HCT116 (cell line): Measurements from ENCODE around the gene REST. TPM values are rescaled to one million over a fixed set of nuclear protein-coding genes. Genes with fewer than 3 reads are reported as not detected.
"Not testable (repeated sequence)": the region's sequence is repeated elsewhere in the genome, so short reads cannot be mapped to it uniquely, and the experiment has no call there.

ENCODE experiments used
- ATAC-seq: fragments of 200-7000 bp; cut with Tn5 transposase; 2 replicates; pipeline ENCODE4 v1.9.1; 2020; ENCODE audit warnings: mild to moderate bottlenecking, moderate library complexity
- BruUV-seq: library from RNA; stranded (reverse); fragments of 400-500 nt; replicated peaks from 2 replicates; lab custom pipeline; 2021; lab: Mats Ljungman, UMichigan
- CTCF ChIA-PET: fragments of 300-600 bp; sonication (Branson Sonifier 250); formaldehyde crosslinking; loops from one replicate; lab custom pipeline; 2021; ENCODE audit warnings: antibody characterized with exemption; lab: Charles Lee
- POLR2A ChIA-PET: fragments of 300-600, 350-600 bp; sonication (Branson Sonifier 250); formaldehyde crosslinking; loops from one replicate; lab custom pipeline; 2021; ENCODE audit warnings: antibody characterized with exemption; lab: Charles Lee
- RAD21 ChIA-PET, 2 experiments: fragments of 300-600 bp; sonication (Branson Sonifier 250); formaldehyde crosslinking; loops; one replicate each; lab custom pipeline; 2023; ENCODE audit warnings: low total read pairs in 2 of 2; ENCODE audit not compliant: uncharacterized antibody in 2 of 2, unreplicated experiment in 2 of 2, low non-redundant PET in 1 of 2; lab: Charles Lee
- DNase-seq: peaks from one replicate; pipeline ENCODE4 v3.0.0-alpha.2; 2010; ENCODE audit warnings: low read depth, low spot score
- H2AFZ ChIP-seq: fragments of 200-600 bp; shearing (Covaris generic), sonication (generic); 2 replicates; pipeline ENCODE4 v1.6.1; 2017; ENCODE audit warnings: low read depth, mixed run types, mixed read lengths, antibody characterized with exemption, low read length; ENCODE audit not compliant: poor library complexity, severe bottlenecking
- H3K27ac ChIP-seq: 2 replicates; pipeline ENCODE4 v1.5.1; 2012; ENCODE audit warnings: low read depth, low read length
- H3K27me3 ChIP-seq: fragments of 200-600 bp; sonication (generic); 2 replicates; pipeline ENCODE4 v1.6.1; 2016; ENCODE audit warnings: mixed run types, low read length, mixed read lengths; ENCODE audit not compliant: insufficient read depth
- H3K36me3 ChIP-seq, 2 experiments: fragments of 200-500 bp in 1 of 2; fragments of 200-600 bp in 1 of 2; sonication (Bioruptor generic) in 1 of 2; sonication (generic) in 1 of 2; 2 replicates each; pipeline versions ENCODE4 v1.5.1 to v1.6.1; 2014 to 2016; ENCODE audit warnings: low read length in 2 of 2, inconsistent platforms in 1 of 2, mixed read lengths in 1 of 2, mixed run types in 1 of 2; ENCODE audit not compliant: insufficient read depth in 2 of 2, control insufficient read depth in 1 of 2
- H3K4me1 ChIP-seq, 2 experiments: fragments of 200-600 bp in 1 of 2; sonication (generic) in 1 of 2; 2 replicates each; pipeline versions ENCODE4 v1.5.1 to v1.6.1; 2012 to 2017; ENCODE audit warnings: low read length in 2 of 2, inconsistent platforms in 1 of 2, mild to moderate bottlenecking in 1 of 2, mixed read lengths in 1 of 2, mixed run types in 1 of 2, moderate library complexity in 1 of 2; ENCODE audit not compliant: insufficient read depth in 2 of 2, control insufficient read depth in 1 of 2
- H3K4me2 ChIP-seq: fragments of 200-600 bp; sonication (generic); 2 replicates; pipeline ENCODE4 v1.6.1; 2017; ENCODE audit warnings: mixed run types, low read length, mixed read lengths
- H3K4me3 ChIP-seq, 2 experiments: fragments of 200-600 bp in 1 of 2; sonication (generic) in 1 of 2; replicated peaks in 1 of 2; 2 replicates each; pipeline ENCODE4 v1.5.1; 2011 to 2016; ENCODE audit warnings: low read length in 2 of 2, control low read depth in 1 of 2, low read depth in 1 of 2, mild to moderate bottlenecking in 1 of 2, mixed read lengths in 1 of 2, mixed run types in 1 of 2
- H3K79me2 ChIP-seq: fragments of 200-600 bp; sonication (generic); 2 replicates; pipeline ENCODE4 v1.6.1; 2017; ENCODE audit warnings: mild to moderate bottlenecking, mixed run types, low read length, moderate library complexity, mixed read lengths; ENCODE audit not compliant: insufficient read depth
- H3K9ac ChIP-seq: fragments of 200-600 bp; sonication (generic); 2 replicates; pipeline ENCODE4 v1.6.1; 2016; ENCODE audit warnings: low read length, mixed read lengths
- H3K9me2 ChIP-seq: fragments of 200-600 bp; sonication (generic), shearing (Covaris generic); 2 replicates; pipeline ENCODE4 v1.6.1; 2017; ENCODE audit warnings: mixed run types, mild to moderate bottlenecking, moderate library complexity; ENCODE audit not compliant: insufficient read depth
- H3K9me3 ChIP-seq, 2 experiments: fragments of 200-500 bp in 1 of 2; fragments of 200-600 bp in 1 of 2; sonication (Bioruptor generic) in 1 of 2; sonication (generic) in 1 of 2; 2 replicates each; pipeline ENCODE4 v1.6.1; 2014 to 2017; ENCODE audit warnings: low read length in 2 of 2, mixed read lengths in 2 of 2, inconsistent platforms in 1 of 2, low read depth in 1 of 2, mild to moderate bottlenecking in 1 of 2, mixed run types in 1 of 2, moderate library complexity in 1 of 2; ENCODE audit not compliant: control insufficient read depth in 1 of 2, insufficient read depth in 1 of 2
- H4K20me1 ChIP-seq: fragments of 200-600 bp; sonication (generic), shearing (Covaris generic); 2 replicates; pipeline ENCODE4 v1.6.1; 2017; ENCODE audit warnings: mixed run types, mild to moderate bottlenecking, moderate library complexity; ENCODE audit not compliant: insufficient read depth
- CEBPB ChIP-seq: IDR thresholded peaks from 2 replicates; pipeline ENCODE4 v1.6.1; 2012; ENCODE audit warnings: low read depth
- ELF1 ChIP-seq: IDR thresholded peaks from 2 replicates; pipeline ENCODE4 v1.6.1; 2012; ENCODE audit warnings: low read depth, borderline replicate concordance
- REST ChIP-seq: IDR thresholded peaks from 2 replicates; pipeline ENCODE4 v1.6.1; 2012; ENCODE audit warnings: low read depth
- SP1 ChIP-seq: IDR thresholded peaks from 2 replicates; pipeline ENCODE4 v1.6.1; 2012; ENCODE audit warnings: low read depth
- intact Hi-C: fragments of 100-400 bp; cut with micrococcal nuclease; formaldehyde crosslinking; loops from 2 replicates; pipeline ENCODE4 v1.10.0; 2022
- total RNA-seq: library from RNA; stranded (reverse); gene quantifications from one replicate; pipeline ENCODE4 v1.2.1, GENCODE V29; 2021; ENCODE audit not compliant: unreplicated experiment

REST gene
- total RNA-seq, 1 experiment from 2014 or later, result 42.6 TPM

GRCh38 chr4:56892691-56893090, 15.0 kb upstream of the REST start:
- POLR2A ChIA-PET, result no interaction called here
- no peak for ATAC-seq
- no peak for TF ChIP-seq ELF1
- TF ChIP-seq CEBPB, result no peak
- no peak for TF ChIP-seq REST
- no peak for TF ChIP-seq SP1
- TF ChIP-seq, all 23 proteins: peak for 0
- Histone ChIP-seq H3K27ac (no peak overlapping the region), H3K4me3 (no peak overlapping the region), H3K36me3 (no peaks in the 10 kb centered on the region), H4K20me1 (no peaks in the 10 kb centered on the region), H2AFZ (no peak overlapping the region), H3K9me2 (no peaks in the 10 kb centered on the region), H3K4me1 (no peaks in the 10 kb centered on the region), H3K27me3 (no peaks in the 10 kb centered on the region), H3K4me2 (no peak overlapping the region), H3K9me3 (no peaks in the 10 kb centered on the region), H3K79me2 (no peaks in the 10 kb centered on the region), H3K9ac (no peak overlapping the region)
- BruUV-seq, result no TSS peak
- CTCF ChIA-PET, result no interaction called here
- no peak for DNase-seq
- RAD21 ChIA-PET, result no interaction called here
- intact Hi-C loops, result no loop called here

- H3K36me3 ChIP-seq, H3K4me2 ChIP-seq, CTCF ChIA-PET, H3K79me2 ChIP-seq, H3K4me1 ChIP-seq, H3K9me3 ChIP-seq, H2AFZ ChIP-seq, H3K4me3 ChIP-seq, ATAC-seq, H3K9me2 ChIP-seq, intact Hi-C loops, BruUV-seq, H3K27me3 ChIP-seq, H3K27ac ChIP-seq, DNase-seq, H3K9ac ChIP-seq, POLR2A ChIA-PET, H4K20me1 ChIP-seq, RAD21 ChIA-PET: not testable (repeated sequence)
Observed at GRCh38 chr4:56897842-56898241, 9.9 kb upstream of the REST start.

GRCh38 chr4:56900186-56900585, 7.5 kb upstream of the REST start:
- POLR2A ChIA-PET, H3K9me2 ChIP-seq, H3K79me2 ChIP-seq, H4K20me1 ChIP-seq, CTCF ChIA-PET, ATAC-seq, H2AFZ ChIP-seq, H3K4me2 ChIP-seq, H3K9me3 ChIP-seq, BruUV-seq, DNase-seq, H3K4me3 ChIP-seq, H3K4me1 ChIP-seq, H3K36me3 ChIP-seq, H3K27ac ChIP-seq, RAD21 ChIA-PET, H3K9ac ChIP-seq, H3K27me3 ChIP-seq: not testable (repeated sequence)
- intact Hi-C loops, result loop anchor here (10.0 kb wide), 1 partner anchor 465 kb away; the partner anchor contains the start of genes PAICS and PPAT
